MCF 10A (cell line): Measurements from ENCODE around the gene ACSBG1. TPM values are rescaled to one million over a fixed set of nuclear protein-coding genes. Genes with fewer than 3 reads are reported as not detected.

Experiments
- BruUV-seq: library from RNA; stranded (reverse); fragments of 400-500 nt; replicated peaks from 2 replicates; lab custom pipeline; 2021; lab: Mats Ljungman, UMichigan
- CTCF ChIA-PET: fragments of 300-600 bp; sonication (Branson Sonifier 250); formaldehyde crosslinking; extraction: SDS; loops from one replicate; lab custom pipeline; 2021; ENCODE audit warnings: antibody characterized with exemption, inconsistent platforms; lab: Yijun Ruan, JAX
- POLR2A ChIA-PET: fragments of 300-600, 350-650 bp; sonication (Branson Sonifier 250); formaldehyde crosslinking; extraction: SDS; loops from one replicate; lab custom pipeline; 2020; ENCODE audit warnings: antibody characterized with exemption, inconsistent platforms; lab: Yijun Ruan, JAX
- DNase-seq: peaks from one replicate; pipeline ENCODE4 v3.0.0-alpha.2; 2018; ENCODE audit not compliant: unreplicated experiment
- H3K27ac Mint-ChIP-seq: one replicate; pipeline ENCODE4 v1.8.0; 2022; ENCODE audit warnings: mild to moderate bottlenecking, low read depth, mixed read lengths; ENCODE audit not compliant: unreplicated experiment
- H3K27me3 Mint-ChIP-seq: one replicate; pipeline ENCODE4 v1.8.0; 2022; ENCODE audit warnings: mixed read lengths; ENCODE audit not compliant: insufficient read depth, unreplicated experiment
- H3K36me3 Mint-ChIP-seq: one replicate; pipeline ENCODE4 v1.8.0; 2022; ENCODE audit warnings: mild to moderate bottlenecking, moderate library complexity, mixed read lengths; ENCODE audit not compliant: insufficient read depth, unreplicated experiment
- H3K4me1 Mint-ChIP-seq: one replicate; pipeline ENCODE4 v1.8.0; 2022; ENCODE audit warnings: mixed read lengths; ENCODE audit not compliant: insufficient read depth, unreplicated experiment
- H3K4me3 Mint-ChIP-seq: one replicate; pipeline ENCODE4 v1.8.0; 2022; ENCODE audit warnings: mild to moderate bottlenecking, moderate library complexity, mixed read lengths; ENCODE audit not compliant: unreplicated experiment
- H3K9me3 Mint-ChIP-seq: one replicate; pipeline ENCODE4 v1.8.0; 2022; ENCODE audit warnings: mixed read lengths; ENCODE audit not compliant: unreplicated experiment
- intact Hi-C: fragments of 100-400 bp; cut with micrococcal nuclease; formaldehyde crosslinking; loops from 2 replicates; pipeline ENCODE4 v1.14.1; 2022
- total RNA-seq: library from RNA; stranded (reverse); gene quantifications from 2 replicates; pipeline ENCODE4 v1.2.3, GENCODE V29; 2022
- TF ChIP-seq, protein P1 (sequence below): fragments of 200-600 bp; IDR thresholded peaks from one replicate; pipeline ENCODE4 v1.8.0; 2022; ENCODE audit warnings: antibody characterized with exemption, mild to moderate bottlenecking; ENCODE audit not compliant: unreplicated experiment

Gene ACSBG1
- total RNA-seq, 1 experiment from 2014 or later = not detected

DNA sequence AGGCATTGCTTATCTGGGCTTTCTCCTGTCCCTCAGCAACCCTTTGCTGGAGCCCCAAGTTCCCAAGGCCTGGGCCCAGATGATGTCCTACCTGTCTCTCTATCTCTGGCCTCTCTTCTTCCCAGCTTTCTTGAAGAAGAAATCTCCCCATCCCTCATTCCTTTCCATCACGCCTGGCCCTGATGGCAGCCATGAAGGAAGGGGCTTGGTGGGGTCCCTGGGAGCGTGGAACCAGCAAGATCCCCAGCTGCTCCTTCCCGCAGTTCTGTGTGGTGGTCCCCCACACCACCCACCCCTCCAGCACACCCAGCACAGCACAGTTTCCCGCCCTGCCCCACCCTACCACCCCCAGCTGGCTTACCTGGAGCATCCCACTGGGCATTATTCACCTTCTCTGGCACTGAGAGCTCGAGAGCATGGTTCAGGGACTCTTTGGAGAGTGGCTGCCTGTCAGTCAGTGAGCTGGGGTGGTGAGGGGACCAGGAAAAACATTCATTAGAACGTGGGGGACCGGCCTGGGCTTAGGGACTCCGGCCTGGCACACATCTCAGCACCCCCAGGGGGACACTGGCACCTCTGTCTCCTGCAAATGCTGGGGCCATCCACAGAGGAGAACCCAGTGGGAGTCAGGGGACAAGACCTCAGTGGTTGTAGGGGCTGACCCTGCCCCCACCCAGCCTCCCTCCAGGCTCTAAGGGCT lies 26.6 kb downstream of the ACSBG1 start:
- H3K4me1 Mint-ChIP-seq = peaks cover 9% of the 10 kb centered on the region
- no peaks in the 10 kb centered on the region for H3K9me3 Mint-ChIP-seq
- TF ChIP-seq, protein P1, sequence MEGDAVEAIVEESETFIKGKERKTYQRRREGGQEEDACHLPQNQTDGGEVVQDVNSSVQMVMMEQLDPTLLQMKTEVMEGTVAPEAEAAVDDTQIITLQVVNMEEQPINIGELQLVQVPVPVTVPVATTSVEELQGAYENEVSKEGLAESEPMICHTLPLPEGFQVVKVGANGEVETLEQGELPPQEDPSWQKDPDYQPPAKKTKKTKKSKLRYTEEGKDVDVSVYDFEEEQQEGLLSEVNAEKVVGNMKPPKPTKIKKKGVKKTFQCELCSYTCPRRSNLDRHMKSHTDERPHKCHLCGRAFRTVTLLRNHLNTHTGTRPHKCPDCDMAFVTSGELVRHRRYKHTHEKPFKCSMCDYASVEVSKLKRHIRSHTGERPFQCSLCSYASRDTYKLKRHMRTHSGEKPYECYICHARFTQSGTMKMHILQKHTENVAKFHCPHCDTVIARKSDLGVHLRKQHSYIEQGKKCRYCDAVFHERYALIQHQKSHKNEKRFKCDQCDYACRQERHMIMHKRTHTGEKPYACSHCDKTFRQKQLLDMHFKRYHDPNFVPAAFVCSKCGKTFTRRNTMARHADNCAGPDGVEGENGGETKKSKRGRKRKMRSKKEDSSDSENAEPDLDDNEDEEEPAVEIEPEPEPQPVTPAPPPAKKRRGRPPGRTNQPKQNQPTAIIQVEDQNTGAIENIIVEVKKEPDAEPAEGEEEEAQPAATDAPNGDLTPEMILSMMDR = no peak
- ChIA-PET CTCF (no interaction called here), POLR2A (interaction anchor here (0.5 to 1.0 kb wide), 4 partner anchors 8 to 38 kb away, joined by 3 to 5 read pairs (median 4); no protein-coding TSS in a partner anchor)
- H3K27ac Mint-ChIP-seq = no peak overlapping the region
- intact Hi-C loops = no loop called here
- DNase-seq = no peak
- H3K36me3 Mint-ChIP-seq = no peaks in the 10 kb centered on the region
- no TSS peak for BruUV-seq
- H3K27me3 Mint-ChIP-seq = peaks cover 12% of the 10 kb centered on the region
- H3K4me3 Mint-ChIP-seq = no peak overlapping the region

DNA sequence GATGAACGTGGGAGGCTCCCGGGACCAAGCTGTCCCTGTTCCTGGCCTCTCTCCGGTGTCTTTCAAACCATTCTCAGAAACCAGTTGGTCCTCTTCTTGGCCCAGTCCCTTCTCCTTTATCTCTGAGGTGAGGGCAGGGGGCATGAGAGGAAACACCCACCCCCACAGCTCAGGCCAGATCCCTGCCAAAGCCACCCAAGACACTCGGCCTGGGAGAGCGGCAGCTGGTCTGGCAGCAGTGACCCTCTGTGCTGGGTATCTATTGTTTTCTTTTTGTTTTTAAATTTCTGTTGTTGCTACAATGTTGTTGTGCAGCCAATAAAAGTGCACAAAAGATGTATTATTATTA lies 27.3 kb downstream of the ACSBG1 start:
- no peak for DNase-seq
- no TSS peak for BruUV-seq
- Mint-ChIP-seq H3K27me3 (peaks cover 19% of the 10 kb centered on the region), H3K4me1 (peaks cover 2% of the 10 kb centered on the region), H3K27ac (no peak overlapping the region), H3K9me3 (no peaks in the 10 kb centered on the region), H3K36me3 (no peaks in the 10 kb centered on the region), H3K4me3 (no peak overlapping the region)
- ChIA-PET CTCF (interaction anchor here (0.7 kb wide), 1 partner anchor 84 kb away, joined by 4 read pairs; no protein-coding TSS in a partner anchor), POLR2A (interaction anchor here (0.6 to 1.0 kb wide), 3 partner anchors 9 to 17 kb away, joined by 3 to 5 read pairs (median 4); no protein-coding TSS in a partner anchor)
- intact Hi-C loops = no loop called here
- TF ChIP-seq, protein P1 = no peak

DNA sequence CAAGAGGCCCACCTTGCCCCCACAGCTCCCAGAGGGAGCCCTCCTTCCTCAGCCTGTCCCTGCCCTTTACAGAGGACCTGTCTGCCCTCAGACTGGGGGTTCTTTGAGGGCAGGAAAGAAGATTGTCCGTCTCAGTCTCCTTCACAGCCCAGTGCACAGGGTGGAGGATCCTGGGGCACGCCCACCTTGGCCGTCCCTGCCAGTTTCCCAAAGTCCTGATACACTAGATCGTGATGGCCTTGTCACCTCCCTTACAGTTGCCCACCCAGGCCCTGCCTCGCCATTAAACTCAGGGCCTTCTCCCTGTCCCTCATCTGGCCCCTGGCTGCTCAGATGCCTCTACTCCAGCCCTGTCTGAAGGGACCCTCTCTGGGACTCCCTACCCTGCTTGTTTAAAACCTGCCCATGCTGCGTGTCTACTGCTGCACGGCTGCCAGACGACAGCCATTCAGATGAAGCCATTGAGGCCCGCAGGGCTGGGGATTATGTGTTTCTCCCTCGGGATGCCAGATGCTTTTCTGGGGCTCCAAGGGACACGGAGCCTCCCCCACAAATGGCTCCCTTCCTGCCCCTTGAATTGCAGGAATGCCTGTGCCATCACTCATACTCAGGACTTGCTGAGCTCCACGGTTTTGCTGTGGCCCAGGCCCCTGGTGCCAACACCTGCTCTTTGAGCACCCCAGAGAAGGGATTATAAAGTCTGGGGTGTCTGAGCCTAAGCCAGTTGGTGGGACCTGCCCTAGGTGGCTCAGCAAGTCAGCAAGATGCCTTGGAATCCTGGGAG lies 27.8 kb downstream of the ACSBG1 start:
- ChIA-PET POLR2A (interaction anchor here (1.0 to 1.9 kb wide), 2 partner anchors 9 to 10 kb away, joined by 4 to 6 read pairs; no protein-coding TSS in a partner anchor), CTCF (interaction anchor here (0.7 to 3.5 kb wide), 2 partner anchors 12 to 84 kb away, joined by 4 to 36 read pairs; no protein-coding TSS in a partner anchor)
- Mint-ChIP-seq H3K27ac (no peak overlapping the region), H3K4me1 (no peaks in the 10 kb centered on the region), H3K27me3 (peaks cover 24% of the 10 kb centered on the region), H3K4me3 (no peak overlapping the region), H3K36me3 (no peaks in the 10 kb centered on the region), H3K9me3 (no peaks in the 10 kb centered on the region)
- intact Hi-C loops = no loop called here
- TF ChIP-seq, protein P1 = no peak
- DNase-seq = no peak
- BruUV-seq = no TSS peak

DNA sequence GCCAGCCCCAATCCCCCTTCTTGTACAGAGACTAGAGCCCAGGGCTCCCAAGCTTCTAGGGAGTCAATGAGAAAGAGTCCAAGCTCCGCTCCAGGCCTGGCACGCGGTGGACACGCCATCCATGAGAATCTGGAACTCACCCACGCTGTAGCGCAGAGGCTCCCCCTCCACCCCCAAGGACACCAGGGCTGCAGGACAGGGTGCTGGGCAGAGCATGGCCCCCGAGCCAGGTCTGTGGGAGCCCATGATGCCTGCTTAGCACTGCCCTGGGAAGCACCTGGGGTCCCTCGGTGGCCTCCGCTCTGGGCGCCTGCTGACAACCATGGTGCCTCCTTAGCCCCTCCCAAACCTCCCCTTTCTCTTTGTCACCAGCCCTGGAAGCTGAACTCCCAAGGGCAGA lies 28.5 kb downstream of the ACSBG1 start:
- ChIA-PET CTCF (interaction anchor here (0.6 to 3.5 kb wide), 3 partner anchors 11 to 416 kb away, joined by 3 to 36 read pairs (median 10); no protein-coding TSS in a partner anchor), POLR2A (interaction anchor here (1.9 kb wide), 1 partner anchor 9 kb away, joined by 6 read pairs; no protein-coding TSS in a partner anchor)
- no peaks in the 10 kb centered on the region for H3K9me3 Mint-ChIP-seq
- H3K4me3 Mint-ChIP-seq = no peak overlapping the region
- H3K27me3 Mint-ChIP-seq = peaks cover 31% of the 10 kb centered on the region
- H3K27ac Mint-ChIP-seq = no peak overlapping the region
- intact Hi-C loops = no loop called here
- no TSS peak for BruUV-seq
- DNase-seq = no peak
- no peaks in the 10 kb centered on the region for H3K36me3 Mint-ChIP-seq
- H3K4me1 Mint-ChIP-seq = no peaks in the 10 kb centered on the region
- TF ChIP-seq, protein P1 = no peak
